Transverse colon (tissue), 3 donors: ENCODE results near the gene PRKAR1B.

Source experiments
- CTCF ChIP-seq, 5 experiments: fragments of 200-600 bp in 3 of 5; fragments of 450-650 bp in 2 of 5; sonication (generic) in 3 of 5; IDR thresholded peaks; 1 replicate in 2 of 5; 2 replicates in 3 of 5; pipeline ENCODE4 v1.5.1; 2016 to 2017; ENCODE audit warnings: antibody characterized with exemption in 5 of 5, inconsistent platforms in 3 of 5, mild to moderate bottlenecking in 2 of 5, moderate library complexity in 1 of 5
- POLR2A ChIP-seq: fragments of 450-650 bp; IDR thresholded peaks from one replicate; pipeline ENCODE4 v1.6.1; 2016; ENCODE audit warnings: antibody characterized with exemption, mild to moderate bottlenecking, moderate library complexity

DNA sequence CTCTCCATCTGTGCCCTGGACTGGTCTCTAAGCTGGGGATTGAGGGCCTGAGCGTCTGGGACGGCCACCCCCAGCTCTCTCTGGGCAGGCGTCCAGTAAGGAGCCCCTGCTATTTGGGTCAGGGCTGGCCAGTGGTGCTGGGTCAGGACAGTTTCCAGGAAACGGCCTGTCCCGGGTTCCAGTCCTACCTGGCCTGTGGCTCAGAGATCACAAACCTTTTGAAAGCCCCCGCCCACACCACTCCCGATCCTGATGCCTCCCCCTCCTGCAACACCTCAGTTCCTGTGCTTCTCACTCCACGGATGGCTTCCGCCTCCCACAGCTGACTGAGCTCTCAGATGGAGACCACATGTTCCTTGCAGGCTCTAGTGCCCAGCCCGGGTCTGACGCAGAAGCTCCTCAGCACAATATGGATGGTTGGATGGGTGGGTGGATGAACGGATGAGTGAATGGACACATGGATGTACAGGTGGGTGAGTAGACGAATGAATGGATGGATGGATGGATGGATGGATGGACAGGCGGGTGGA is 115.7 kb downstream of the PRKAR1B start:
- TF ChIP-seq POLR2A, result no peak
- no peak for TF ChIP-seq CTCF (IDR thresholded peaks at IDR 0.05)
